Lung (tissue), 12 donors: ENCODE results near the gene IFNG-AS1. TPM values are rescaled to one million over a fixed set of nuclear protein-coding genes. Genes with fewer than 3 reads are reported as not detected.

Experiments used
- ATAC-seq: fragments of 200-7000 bp; cut with Tn5 transposase; one replicate; pipeline ENCODE4 v1.9.1; 2020; ENCODE audit warnings: moderate number of reproducible peaks; ENCODE audit not compliant: insufficient read depth, low FRiP score
- DNase-seq, 3 donors: peaks; one replicate each; pipeline ENCODE4 v3.0.0-alpha.2; 2013 to 2017
- H3K27ac ChIP-seq, 2 donors: one replicate each; pipeline ENCODE4 v1.5.1; 2013; ENCODE audit warnings: mild to moderate bottlenecking in 2 of 2, moderate library complexity in 2 of 2, control low read depth in 1 of 2, inconsistent platforms in 1 of 2, low read depth in 1 of 2, low read length in 1 of 2
- H3K27me3 ChIP-seq, 3 donors: one replicate each; pipeline ENCODE4 v1.5.1; 2013; ENCODE audit warnings: low read length in 2 of 3; ENCODE audit not compliant: control insufficient read depth in 3 of 3, insufficient read depth in 3 of 3
- H3K36me3 ChIP-seq, 4 donors: one replicate each; pipeline ENCODE4 v1.5.1; 2013; ENCODE audit warnings: low read length in 4 of 4, mild to moderate bottlenecking in 1 of 4, moderate library complexity in 1 of 4; ENCODE audit not compliant: control insufficient read depth in 4 of 4, insufficient read depth in 4 of 4
- H3K4me1 ChIP-seq, 5 donors: one replicate each; pipeline ENCODE4 v1.5.1; 2013; ENCODE audit warnings: low read length in 5 of 5, mild to moderate bottlenecking in 2 of 5, moderate library complexity in 1 of 5; ENCODE audit not compliant: control insufficient read depth in 5 of 5, insufficient read depth in 5 of 5
- H3K4me3 ChIP-seq: one replicate; pipeline ENCODE4 v1.5.1; 2013; ENCODE audit warnings: mild to moderate bottlenecking, control low read depth, moderate library complexity
- H3K9ac ChIP-seq, 2 donors: one replicate each; pipeline ENCODE4 v1.5.1; 2013; ENCODE audit warnings: low read length in 2 of 2, control low read depth in 1 of 2; ENCODE audit not compliant: insufficient read depth in 1 of 2
- H3K9me3 ChIP-seq, 4 donors: one replicate each; pipeline ENCODE4 v1.5.1; 2013; ENCODE audit warnings: low read length in 3 of 4, mild to moderate bottlenecking in 1 of 4, moderate library complexity in 1 of 4; ENCODE audit not compliant: control insufficient read depth in 4 of 4, insufficient read depth in 3 of 4
- CTCF ChIP-seq: IDR thresholded peaks from 2 replicates; pipeline ENCODE4 v1.5.1; 2012; ENCODE audit warnings: mild to moderate bottlenecking; ENCODE audit errors: control extremely low read depth, extremely low read depth
- WGBS, 2 donors: extraction: QIAGEN DNeasy Blood & Tissue Kit; methylation state at CpG; one replicate each; pipeline ENCODE4 v1.1.7; 2013; 5-methylcytosine and 5-hydroxymethylcytosine counted together
- polyA plus RNA-seq, 2 donors: library from polyadenylated mRNA; stranded (reverse); fragments of 200-250 nt; gene quantifications; one replicate each; pipeline ENCODE4 v1.2.1, GENCODE V29; 2013
- total RNA-seq, 2 donors: library from RNA; depleted of rRNA in 1 of 2; stranded (reverse); fragments of >200 nt in 1 of 2; gene quantifications; one replicate each; pipeline ENCODE4 v1.2.1, GENCODE V29; 2014 to 2021
- donor health status: control.
- donor health status: control.
- donor health status: Bipolar disorder and iron deficiency.
- donor health status: healthy.
- donor health status: DM: yes; HTN: yes; CAD: no.

IFNG-AS1 gene
- total and polyA plus RNA-seq, 4 donors, result 0.03 to 1.2 (median 0.31) TPM; not detected in 1

GRCh38 chr12:67986632-67987031 is 2.6 kb upstream of the IFNG-AS1 start:
- H3K27me3 ChIP-seq, result no peaks in the 10 kb centered on the region
- H3K9me3 ChIP-seq, result no peaks in the 10 kb centered on the region
- DNase-seq, result no peak
- no peak for TF ChIP-seq CTCF
- no peaks in the 10 kb centered on the region for H3K36me3 ChIP-seq
- H3K4me1 ChIP-seq, result peaks cover 0 to 4% (median 0%) of the 10 kb centered on the region in 5 donors
- H3K27ac ChIP-seq, result no peak overlapping the region
- no peak overlapping the region for H3K4me3 ChIP-seq
- no peak overlapping the region for H3K9ac ChIP-seq
- ATAC-seq, result no peak

GRCh38 chr12:67988601-67989021 is 636 bp upstream of the IFNG-AS1 start:
- H3K9me3 ChIP-seq, result no peaks in the 10 kb centered on the region
- 86 to 97% methylated on average over 1 of the region's 1 CpG for WGBS, 2 donors
- H3K4me1 ChIP-seq, result peaks cover 0 to 4% (median 0%) of the 10 kb centered on the region in 5 donors
- no peaks in the 10 kb centered on the region for H3K27me3 ChIP-seq
- no peak for TF ChIP-seq CTCF
- H3K4me3 ChIP-seq, result no peak overlapping the region
- no peak overlapping the region for H3K27ac ChIP-seq
- DNase-seq, result no peak
- no peak for ATAC-seq
- H3K36me3 ChIP-seq, result no peaks in the 10 kb centered on the region
- no peak overlapping the region for H3K9ac ChIP-seq

- Histone ChIP-seq H3K9ac (no peak overlapping the region), H3K4me1 (peaks cover 0 to 4% (median 0%) of the 10 kb centered on the region in 5 donors), H3K27me3 (no peaks in the 10 kb centered on the region), H3K27ac (no peak overlapping the region), H3K9me3 (no peaks in the 10 kb centered on the region), H3K4me3 (no peak overlapping the region), H3K36me3 (no peaks in the 10 kb centered on the region)
- no peak for ATAC-seq
- DNase-seq, result no peak
- no peak for TF ChIP-seq CTCF
- WGBS, 2 donors, result 75 to 89% methylated on average over 4 of the region's 4 CpGs
Measured at GRCh38 chr12:67991158-67991557, 1.9 kb downstream of the IFNG-AS1 start.

GRCh38 chr12:67993143-67993542 is 3.9 kb downstream of the IFNG-AS1 start:
- Histone ChIP-seq H3K27ac (no peak overlapping the region), H3K9ac (no peak overlapping the region), H3K9me3 (no peaks in the 10 kb centered on the region), H3K4me1 (peaks cover 0 to 4% (median 0%) of the 10 kb centered on the region in 5 donors), H3K27me3 (peaks cover 0 to 3% (median 0%) of the 10 kb centered on the region in 3 donors), H3K4me3 (no peak overlapping the region), H3K36me3 (no peaks in the 10 kb centered on the region)
- 76 to 79% methylated on average over 2 of the region's 2 CpGs for WGBS, 2 donors
- no peak for TF ChIP-seq CTCF
- DNase-seq (no peak), ATAC-seq (no peak)
